IMR-90 (cell line): Measurements from ENCODE around the gene ALKBH6. TPM values are rescaled to one million over a fixed set of nuclear protein-coding genes. Genes with fewer than 3 reads are reported as not detected.

Experiments
- polyA plus RNA-seq, 3 experiments: library from polyadenylated mRNA; depleted of rRNA; stranded (reverse); fragments of >200 nt; gene quantifications; 2 replicates each; pipeline ENCODE4 v1.2.3, GENCODE V29; 2012; ENCODE audit warnings: low replicate concordance in 1 of 3
- total RNA-seq: library from RNA; depleted of rRNA; stranded (reverse); fragments of >200 nt; gene quantifications from 2 replicates; pipeline ENCODE4 v1.2.3, GENCODE V29; 2012; rRNA removed

The ALKBH6 gene
- total and polyA plus RNA-seq, 2 of the 4 experiments (the other 2 are of a cell fraction): 12.9 to 38.7 TPM

Other genes with a start within 250 kb of the ALKBH6 start
- gene ARHGAP33, start 238.6 kb downstream of the ALKBH6 start, total RNA-seq: 0.28 and 0.72 TPM in 2 replicates
- 11.9 and 16.3 TPM in 2 replicates for gene ARHGAP33, start 238.6 kb downstream of the ALKBH6 start, polyA plus RNA-seq (2012; rRNA removed)
- gene PRODH2, start 201.4 kb downstream of the ALKBH6 start, total RNA-seq: not detected in 2 replicates
- not detected in 2 replicates for gene PRODH2, start 201.4 kb downstream of the ALKBH6 start, polyA plus RNA-seq (2012; rRNA removed)
- gene NPHS1, start 161.7 kb downstream of the ALKBH6 start, total RNA-seq: not detected in 2 replicates
- not detected in 2 replicates for gene NPHS1, start 161.7 kb downstream of the ALKBH6 start, polyA plus RNA-seq (2012; rRNA removed)
- not detected in 2 replicates for gene KIRREL2, start 157.3 kb downstream of the ALKBH6 start, total RNA-seq
- 0.04 TPM in 1 of 2 replicates, not detected in the other for gene KIRREL2, start 157.3 kb downstream of the ALKBH6 start, polyA plus RNA-seq (2012; rRNA removed)
- gene APLP1, start 145.6 kb downstream of the ALKBH6 start, total RNA-seq: 4.7 and 6.7 TPM in 2 replicates
- gene APLP1, start 145.6 kb downstream of the ALKBH6 start, polyA plus RNA-seq (2012; rRNA removed): 41.0 and 44.3 TPM in 2 replicates
- 1.1 and 1.4 TPM in 2 replicates for gene NFKBID, start 113.7 kb downstream of the ALKBH6 start, total RNA-seq
- gene NFKBID, start 113.7 kb downstream of the ALKBH6 start, polyA plus RNA-seq (2012; rRNA removed): 12.3 and 13.3 TPM in 2 replicates
- gene HCST, start 111.7 kb downstream of the ALKBH6 start, total RNA-seq: not detected in 2 replicates
- gene HCST, start 111.7 kb downstream of the ALKBH6 start, polyA plus RNA-seq (2012; rRNA removed): 0.93 and 1.5 TPM in 2 replicates
- not detected in 2 replicates for gene TYROBP, start 105.9 kb downstream of the ALKBH6 start, total RNA-seq
- not detected in 2 replicates for gene TYROBP, start 105.9 kb downstream of the ALKBH6 start, polyA plus RNA-seq (2012; rRNA removed)
- gene LRFN3, start 77.8 kb downstream of the ALKBH6 start, total RNA-seq: 0.36 and 0.56 TPM in 2 replicates
- gene LRFN3, start 77.8 kb downstream of the ALKBH6 start, polyA plus RNA-seq (2012; rRNA removed): 4.8 TPM in 2 replicates
- 4.8 and 5.0 TPM in 2 replicates for gene SDHAF1, start 19.0 kb downstream of the ALKBH6 start, total RNA-seq
- gene SDHAF1, start 19.0 kb downstream of the ALKBH6 start, polyA plus RNA-seq (2012; rRNA removed): 9.9 and 13.2 TPM in 2 replicates
- gene SYNE4, start 5.4 kb downstream of the ALKBH6 start, total RNA-seq: not detected in 2 replicates
- 0.27 and 0.34 TPM in 2 replicates for gene SYNE4, start 5.4 kb downstream of the ALKBH6 start, polyA plus RNA-seq (2012; rRNA removed)
- 5.0 and 5.4 TPM in 2 replicates for gene CLIP3, start 18.7 kb upstream of the ALKBH6 start, total RNA-seq
- gene CLIP3, start 18.7 kb upstream of the ALKBH6 start, polyA plus RNA-seq (2012; rRNA removed): 24.4 and 28.7 TPM in 2 replicates
- gene THAP8, start 40.1 kb upstream of the ALKBH6 start, total RNA-seq: 1.8 and 2.2 TPM in 2 replicates
- 5.9 and 7.2 TPM in 2 replicates for gene THAP8, start 40.1 kb upstream of the ALKBH6 start, polyA plus RNA-seq (2012; rRNA removed)
- gene WDR62, start 40.7 kb upstream of the ALKBH6 start, total RNA-seq: 4.5 and 5.0 TPM in 2 replicates
- 7.0 and 8.2 TPM in 2 replicates for gene WDR62, start 40.7 kb upstream of the ALKBH6 start, polyA plus RNA-seq (2012; rRNA removed)
- not detected in 2 replicates for gene OVOL3, start 96.9 kb upstream of the ALKBH6 start, total RNA-seq
- gene OVOL3, start 96.9 kb upstream of the ALKBH6 start, polyA plus RNA-seq (2012; rRNA removed): not detected in 2 replicates
- 35.8 and 48.3 TPM in 2 replicates for gene POLR2I, start 100.7 kb upstream of the ALKBH6 start, total RNA-seq
- gene POLR2I, start 100.7 kb upstream of the ALKBH6 start, polyA plus RNA-seq (2012; rRNA removed): 59.7 and 105 TPM in 2 replicates
- 182 and 185 TPM in 2 replicates for gene TBCB, start 101.3 kb upstream of the ALKBH6 start, total RNA-seq
- gene TBCB, start 101.3 kb upstream of the ALKBH6 start, polyA plus RNA-seq (2012; rRNA removed): 269 and 315 TPM in 2 replicates
- gene CAPNS1, start 125.9 kb upstream of the ALKBH6 start, total RNA-seq: 436 and 504 TPM in 2 replicates
- 988 and 1,060 TPM in 2 replicates for gene CAPNS1, start 125.9 kb upstream of the ALKBH6 start, polyA plus RNA-seq (2012; rRNA removed)
- gene COX7A1, start 138.2 kb upstream of the ALKBH6 start, total RNA-seq: 0.54 and 1.1 TPM in 2 replicates
- 6.9 and 8.4 TPM in 2 replicates for gene COX7A1, start 138.2 kb upstream of the ALKBH6 start, polyA plus RNA-seq (2012; rRNA removed)
- 6.4 and 7.5 TPM in 2 replicates for gene ZNF565, start 200.5 kb upstream of the ALKBH6 start, total RNA-seq
- gene ZNF565, start 200.5 kb upstream of the ALKBH6 start, polyA plus RNA-seq (2012; rRNA removed): 2.1 and 2.3 TPM in 2 replicates
- 106 and 129 TPM in 2 replicates for gene ZNF146, start 200.9 kb upstream of the ALKBH6 start, total RNA-seq
- gene ZNF146, start 200.9 kb upstream of the ALKBH6 start, polyA plus RNA-seq (2012; rRNA removed): 42.6 and 61.6 TPM in 2 replicates